GM12864 (cell line): ENCODE data around the gene SCAF4.

Experiments used
- DNase-seq: peaks from one replicate; pipeline ENCODE4 v3.0.0-alpha.2; 2011; ENCODE audit warnings: low read depth
- H3K4me3 ChIP-seq: 2 replicates; pipeline ENCODE4 v1.5.1; 2011; ENCODE audit warnings: mild to moderate bottlenecking, low read depth, low read length, control low read depth
- TF ChIP-seq, protein P1 (sequence below): IDR thresholded peaks from 2 replicates; pipeline ENCODE4 v1.5.1; 2011; ENCODE audit warnings: low read depth, mild to moderate bottlenecking, moderate library complexity, low read length, control low read depth, inconsistent platforms; ENCODE audit errors: missing control alignments

Gene SCAF4

DNA sequence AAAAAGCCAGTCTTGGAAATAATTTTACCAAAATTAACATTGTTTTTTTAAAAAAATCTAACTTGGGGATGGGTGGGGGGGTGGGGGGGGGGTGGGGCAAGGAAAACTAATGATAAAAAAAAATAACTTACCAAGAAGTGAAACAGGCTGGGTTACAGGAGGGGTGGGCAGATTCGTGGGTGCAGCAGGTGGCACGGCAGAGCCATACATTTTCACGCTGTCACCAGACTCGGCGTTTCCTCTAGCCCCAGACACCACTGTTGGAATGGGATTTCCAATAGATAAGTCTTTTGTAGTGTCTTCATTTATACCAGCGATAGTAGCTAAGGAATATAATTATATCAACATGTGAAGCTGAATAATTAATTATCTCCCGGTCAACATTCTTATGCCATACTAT, 47.0 kb downstream of the SCAF4 start:
- DNase-seq, result no peak
- H3K4me3 ChIP-seq, result no peak overlapping the region
- TF ChIP-seq, protein P1, sequence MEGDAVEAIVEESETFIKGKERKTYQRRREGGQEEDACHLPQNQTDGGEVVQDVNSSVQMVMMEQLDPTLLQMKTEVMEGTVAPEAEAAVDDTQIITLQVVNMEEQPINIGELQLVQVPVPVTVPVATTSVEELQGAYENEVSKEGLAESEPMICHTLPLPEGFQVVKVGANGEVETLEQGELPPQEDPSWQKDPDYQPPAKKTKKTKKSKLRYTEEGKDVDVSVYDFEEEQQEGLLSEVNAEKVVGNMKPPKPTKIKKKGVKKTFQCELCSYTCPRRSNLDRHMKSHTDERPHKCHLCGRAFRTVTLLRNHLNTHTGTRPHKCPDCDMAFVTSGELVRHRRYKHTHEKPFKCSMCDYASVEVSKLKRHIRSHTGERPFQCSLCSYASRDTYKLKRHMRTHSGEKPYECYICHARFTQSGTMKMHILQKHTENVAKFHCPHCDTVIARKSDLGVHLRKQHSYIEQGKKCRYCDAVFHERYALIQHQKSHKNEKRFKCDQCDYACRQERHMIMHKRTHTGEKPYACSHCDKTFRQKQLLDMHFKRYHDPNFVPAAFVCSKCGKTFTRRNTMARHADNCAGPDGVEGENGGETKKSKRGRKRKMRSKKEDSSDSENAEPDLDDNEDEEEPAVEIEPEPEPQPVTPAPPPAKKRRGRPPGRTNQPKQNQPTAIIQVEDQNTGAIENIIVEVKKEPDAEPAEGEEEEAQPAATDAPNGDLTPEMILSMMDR, result no peak

DNA sequence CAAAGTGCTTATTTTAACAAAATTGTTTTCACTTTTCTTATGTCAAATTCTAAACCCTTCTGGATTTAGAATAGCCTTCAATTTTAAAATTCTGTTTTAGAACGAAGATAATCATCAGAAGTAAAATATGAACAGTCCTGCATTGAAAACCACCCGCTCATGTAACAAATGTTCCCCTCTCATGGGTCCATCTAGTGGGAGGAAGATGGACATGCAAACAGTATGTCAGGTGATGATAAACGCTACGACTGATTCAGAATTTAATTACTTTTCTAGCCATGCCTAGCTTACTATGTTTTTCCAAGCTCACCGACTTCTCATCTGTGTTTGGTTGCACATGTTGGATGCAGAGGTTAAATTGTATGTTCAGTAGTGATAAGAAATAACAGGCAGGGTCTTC, 48.9 kb downstream of the SCAF4 start:
- no peak for DNase-seq
- TF ChIP-seq, protein P1, result no peak

DNA sequence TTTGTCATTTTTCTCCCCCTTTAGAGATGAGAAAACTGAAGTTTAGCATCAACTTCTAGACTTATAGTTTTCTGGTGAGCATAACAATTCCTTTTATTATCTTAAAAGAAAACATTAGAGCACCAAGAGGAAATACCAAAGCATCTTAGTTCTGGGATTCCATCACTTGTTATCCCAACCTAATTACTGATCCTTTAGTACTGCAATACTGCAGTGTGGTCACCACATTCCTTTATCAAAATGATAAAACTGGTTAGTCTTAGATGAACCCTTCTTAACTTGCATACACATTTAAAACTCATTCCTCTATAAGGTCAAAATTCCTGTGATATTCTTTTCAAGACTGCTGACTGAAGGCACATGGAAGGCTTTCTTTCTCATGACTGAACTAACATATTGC, 49.3 kb downstream of the SCAF4 start:
- TF ChIP-seq, protein P1, result no peak
- no peak overlapping the region for H3K4me3 ChIP-seq
- DNase-seq, result no peak

More for the DNA sequence above, 48.9 kb downstream of the SCAF4 start:
- no peak overlapping the region for H3K4me3 ChIP-seq

DNA sequence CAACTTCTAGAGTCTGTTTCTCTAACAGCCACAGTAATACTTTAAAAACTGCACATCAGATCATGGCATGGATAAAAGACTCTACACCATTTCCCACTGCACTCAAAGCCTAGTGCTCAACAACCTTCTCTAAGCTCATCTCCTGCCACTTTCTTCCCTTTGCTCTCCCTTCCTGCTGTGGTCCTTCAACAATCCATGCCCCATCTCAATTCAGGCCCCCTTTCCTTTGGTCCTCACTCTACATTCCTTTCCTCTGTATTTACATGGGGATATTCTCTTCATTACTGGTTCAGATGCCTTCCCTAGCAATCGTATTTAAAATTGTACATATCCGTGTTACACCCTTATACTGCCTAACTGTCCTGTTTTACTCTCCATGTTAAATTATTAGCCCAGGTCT, 53.4 kb downstream of the SCAF4 start:
- no peak for DNase-seq
- no peak overlapping the region for H3K4me3 ChIP-seq
- TF ChIP-seq, protein P1, result no peak

DNA sequence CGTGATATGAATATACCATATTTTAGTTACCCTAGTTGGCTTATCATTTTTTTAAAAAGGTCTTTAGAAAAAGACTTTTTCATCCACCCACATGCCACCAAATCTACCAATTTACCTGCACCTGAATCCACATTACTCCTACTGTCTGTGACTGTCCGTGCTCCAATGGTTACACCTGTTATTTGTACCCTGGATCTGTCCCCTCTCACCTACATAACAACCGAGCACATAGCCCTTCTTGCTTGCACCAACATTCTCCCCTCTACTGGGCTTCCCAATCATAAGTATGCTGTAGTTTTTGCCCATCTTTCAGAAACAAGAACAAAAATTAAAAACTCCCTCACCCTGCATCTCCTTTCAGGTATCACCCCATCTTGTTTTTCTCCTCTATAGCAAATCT, 54.9 kb downstream of the SCAF4 start:
- H3K4me3 ChIP-seq, result no peak overlapping the region
- no peak for DNase-seq
- TF ChIP-seq, protein P1, result no peak

DNA sequence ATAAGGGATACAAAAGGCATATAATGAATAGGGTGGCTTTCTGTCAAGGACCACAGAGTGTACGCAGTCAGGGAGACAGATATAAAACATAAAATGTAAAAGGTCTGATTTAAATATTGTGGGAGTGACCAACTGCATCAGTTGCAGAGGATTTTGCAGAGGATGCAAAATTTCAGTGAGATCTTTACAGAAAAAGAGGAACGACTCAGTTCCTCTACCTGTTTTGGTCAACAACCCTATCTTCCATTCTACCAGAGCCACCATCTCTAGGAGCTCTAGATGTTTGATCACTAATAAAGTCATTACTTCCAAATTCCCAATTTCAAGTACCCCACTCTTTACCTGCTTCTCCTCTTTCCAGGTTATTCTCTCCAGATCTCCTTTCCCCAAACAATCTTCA, 56.0 kb downstream of the SCAF4 start:
- TF ChIP-seq, protein P1, result no peak
- no peak for DNase-seq
- no peak overlapping the region for H3K4me3 ChIP-seq

DNA sequence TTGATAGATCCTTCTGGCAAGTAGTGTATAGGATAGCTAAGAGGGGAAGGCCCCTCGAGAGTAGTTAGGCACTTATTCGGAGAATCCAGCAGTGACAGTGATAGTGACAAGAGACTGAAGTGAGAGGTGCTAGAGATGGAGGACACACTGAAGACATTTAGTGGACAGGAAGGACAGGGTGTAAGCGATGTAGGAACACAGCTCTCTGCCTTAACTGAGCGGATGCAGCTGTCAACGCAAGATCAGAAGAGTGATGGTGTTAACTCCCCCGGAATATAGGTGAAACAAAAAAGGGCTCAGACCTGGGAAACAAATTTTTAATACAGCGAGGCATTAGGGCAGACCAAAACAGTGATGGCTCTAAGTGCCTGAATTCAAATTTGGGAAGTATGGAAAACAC, 56.6 kb downstream of the SCAF4 start:
- no peak overlapping the region for H3K4me3 ChIP-seq
- DNase-seq, result no peak
- TF ChIP-seq, protein P1, result no peak
